Epithelial cell of esophagus (primary cell): Measurements from ENCODE around the gene LRRC4C.

Experiments
- DNase-seq: peaks from one replicate; pipeline ENCODE4 v3.0.0; 2010; ENCODE audit warnings: low read depth
- H3K4me3 ChIP-seq: 2 replicates; pipeline ENCODE4 v1.5.1; 2011; ENCODE audit warnings: mild to moderate bottlenecking, low read length, control low read depth
- TF ChIP-seq, protein P1 (sequence below): IDR thresholded peaks from 2 replicates; pipeline ENCODE4 v1.5.1; 2011; ENCODE audit warnings: low read depth, mild to moderate bottlenecking, low read length, control low read depth, inconsistent platforms; ENCODE audit not compliant: insufficient read depth; ENCODE audit errors: missing control alignments

LRRC4C gene

DNA sequence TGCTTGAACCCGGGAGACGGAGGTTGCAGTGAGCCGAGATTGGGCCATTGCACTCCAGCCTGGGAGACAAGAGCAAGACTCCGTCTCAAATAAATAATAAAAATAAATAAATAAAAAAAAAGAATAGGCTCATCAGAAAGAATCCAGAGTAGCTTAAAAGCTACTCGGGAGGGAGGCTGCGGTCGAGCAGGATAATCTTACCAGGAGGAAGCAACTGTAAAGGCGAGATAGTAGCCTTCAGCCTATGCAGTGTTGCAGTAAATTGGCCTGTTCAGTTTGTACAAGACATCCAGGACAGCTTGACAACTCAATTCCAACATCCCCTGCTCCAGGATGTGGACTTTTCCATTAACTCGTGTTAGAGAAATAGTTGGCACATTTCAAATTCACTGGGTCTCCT lies 1164.7 kb downstream of the LRRC4C start:
- DNase-seq: no peak
- no peak overlapping the region for H3K4me3 ChIP-seq
- TF ChIP-seq, protein P1, sequence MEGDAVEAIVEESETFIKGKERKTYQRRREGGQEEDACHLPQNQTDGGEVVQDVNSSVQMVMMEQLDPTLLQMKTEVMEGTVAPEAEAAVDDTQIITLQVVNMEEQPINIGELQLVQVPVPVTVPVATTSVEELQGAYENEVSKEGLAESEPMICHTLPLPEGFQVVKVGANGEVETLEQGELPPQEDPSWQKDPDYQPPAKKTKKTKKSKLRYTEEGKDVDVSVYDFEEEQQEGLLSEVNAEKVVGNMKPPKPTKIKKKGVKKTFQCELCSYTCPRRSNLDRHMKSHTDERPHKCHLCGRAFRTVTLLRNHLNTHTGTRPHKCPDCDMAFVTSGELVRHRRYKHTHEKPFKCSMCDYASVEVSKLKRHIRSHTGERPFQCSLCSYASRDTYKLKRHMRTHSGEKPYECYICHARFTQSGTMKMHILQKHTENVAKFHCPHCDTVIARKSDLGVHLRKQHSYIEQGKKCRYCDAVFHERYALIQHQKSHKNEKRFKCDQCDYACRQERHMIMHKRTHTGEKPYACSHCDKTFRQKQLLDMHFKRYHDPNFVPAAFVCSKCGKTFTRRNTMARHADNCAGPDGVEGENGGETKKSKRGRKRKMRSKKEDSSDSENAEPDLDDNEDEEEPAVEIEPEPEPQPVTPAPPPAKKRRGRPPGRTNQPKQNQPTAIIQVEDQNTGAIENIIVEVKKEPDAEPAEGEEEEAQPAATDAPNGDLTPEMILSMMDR: no peak

DNA sequence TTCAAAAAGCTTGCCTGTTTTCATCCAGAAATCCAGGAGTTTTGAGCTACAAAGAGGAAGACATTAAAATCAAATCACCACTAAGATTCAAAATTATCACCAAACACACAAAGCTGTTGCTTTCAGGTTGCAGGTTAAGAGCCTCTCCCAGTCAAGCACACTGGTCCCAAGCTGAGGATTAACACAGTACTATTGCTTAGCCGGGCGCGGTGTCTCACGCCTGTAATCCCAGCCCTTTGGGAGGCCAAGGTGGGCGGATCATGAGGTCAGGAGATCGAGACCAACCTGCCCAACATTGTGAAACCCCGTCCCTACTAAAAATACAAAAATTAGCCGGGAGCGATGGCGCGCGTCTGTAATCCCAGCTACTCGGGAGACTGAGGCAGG lies 1165.1 kb downstream of the LRRC4C start:
- DNase-seq: no peak
- H3K4me3 ChIP-seq: no peak overlapping the region
- TF ChIP-seq, protein P1: no peak

DNA sequence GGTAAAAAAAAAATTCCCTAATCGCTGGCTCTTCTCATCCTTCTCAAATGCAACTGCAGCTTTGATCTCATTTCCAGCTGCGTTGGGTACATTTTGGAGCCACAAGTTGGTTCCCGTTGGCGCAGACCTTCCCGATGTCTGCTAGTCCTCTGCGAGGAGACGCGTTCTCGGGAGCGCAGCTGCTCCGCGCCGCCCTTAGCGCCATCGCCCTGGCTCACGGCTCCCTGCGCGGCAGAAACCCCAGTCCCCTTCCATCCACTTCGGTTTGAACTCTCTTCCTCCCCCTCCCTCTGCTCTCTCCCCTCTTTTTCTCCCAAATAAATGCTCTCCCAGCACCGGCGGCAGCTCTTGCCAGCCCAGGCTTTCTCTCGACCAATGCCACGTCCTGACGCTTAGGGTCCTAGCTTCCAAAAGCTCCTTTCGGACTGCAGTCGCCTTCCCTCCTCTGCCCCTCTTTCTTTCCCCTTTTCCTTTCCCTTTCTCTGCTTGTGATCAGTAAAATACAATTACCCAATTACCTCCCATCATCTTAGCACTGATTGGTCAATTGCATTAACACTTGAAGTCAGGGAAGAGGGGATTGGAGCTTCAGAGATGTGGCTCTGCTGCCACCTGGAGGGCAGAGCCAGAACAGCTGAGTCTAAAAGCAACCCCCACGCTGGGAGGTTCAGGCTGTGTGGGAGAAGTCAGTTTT lies 1165.7 kb downstream of the LRRC4C start:
- peak; percentile 84 for DNase-seq
- H3K4me3 ChIP-seq: peak overlapping the region; percentile 65
- TF ChIP-seq, protein P1: peak; percentile 98

DNA sequence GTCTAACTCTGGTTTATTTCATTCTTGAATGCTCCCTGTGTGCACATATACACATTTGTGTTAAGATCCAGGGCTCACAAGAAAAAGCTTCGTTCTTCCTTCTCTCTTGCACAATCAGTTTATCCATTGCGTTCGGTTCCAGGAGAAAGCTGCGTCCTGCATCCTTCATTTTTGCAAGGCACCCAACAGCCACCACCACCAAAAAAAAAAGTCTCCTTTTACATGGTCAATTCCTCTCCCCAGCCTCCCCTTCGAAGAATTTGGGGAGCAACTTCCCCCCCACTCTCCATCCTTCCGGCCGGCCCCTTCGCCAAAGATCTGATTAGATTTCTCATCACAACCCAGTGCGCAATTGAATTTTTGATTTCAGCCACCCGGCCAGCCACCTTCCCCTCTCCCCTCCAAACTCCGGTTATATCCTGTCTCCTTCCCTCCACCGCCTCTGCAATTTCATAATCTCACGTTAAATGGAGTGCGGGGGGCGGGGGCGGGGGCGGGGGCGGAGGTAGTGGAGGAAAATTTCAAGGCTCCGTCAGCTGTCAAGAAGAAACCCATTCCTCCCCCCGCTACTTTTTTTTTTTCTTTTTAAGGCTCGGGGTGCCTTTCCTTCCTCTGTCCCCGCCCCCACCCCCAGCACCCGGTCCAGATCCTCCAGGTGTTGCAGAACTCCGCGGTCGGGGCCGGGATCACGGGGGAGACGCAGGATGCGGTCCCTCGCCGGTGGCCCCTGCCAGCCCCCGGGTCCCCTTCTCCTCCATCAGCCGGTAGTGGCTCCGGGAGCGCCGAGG lies 1166.5 kb downstream of the LRRC4C start:
- DNase-seq: no peak
- TF ChIP-seq, protein P1: no peak
- H3K4me3 ChIP-seq: peak overlapping the region; percentile 65

DNA sequence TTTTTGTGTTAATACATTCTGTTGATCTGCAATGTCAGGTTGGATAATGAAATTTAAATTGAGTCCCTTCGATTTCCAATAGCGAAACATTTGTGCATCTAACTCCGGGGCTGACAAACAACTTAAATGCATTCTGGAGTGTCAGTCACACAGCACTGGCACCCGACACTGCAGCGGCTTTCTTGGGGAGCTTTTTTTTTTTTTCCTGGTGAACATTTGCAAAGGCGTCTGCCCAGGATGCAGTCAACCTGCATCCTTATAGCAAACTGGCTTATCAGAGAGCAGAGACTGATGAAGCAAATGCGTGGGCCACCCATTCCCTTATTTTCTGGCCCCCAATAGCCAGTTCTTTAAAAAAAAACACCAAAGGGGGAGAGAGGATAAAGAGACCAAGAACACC lies 1167.7 kb downstream of the LRRC4C start:
- no peak overlapping the region for H3K4me3 ChIP-seq
- DNase-seq: no peak
- TF ChIP-seq, protein P1: no peak

DNA sequence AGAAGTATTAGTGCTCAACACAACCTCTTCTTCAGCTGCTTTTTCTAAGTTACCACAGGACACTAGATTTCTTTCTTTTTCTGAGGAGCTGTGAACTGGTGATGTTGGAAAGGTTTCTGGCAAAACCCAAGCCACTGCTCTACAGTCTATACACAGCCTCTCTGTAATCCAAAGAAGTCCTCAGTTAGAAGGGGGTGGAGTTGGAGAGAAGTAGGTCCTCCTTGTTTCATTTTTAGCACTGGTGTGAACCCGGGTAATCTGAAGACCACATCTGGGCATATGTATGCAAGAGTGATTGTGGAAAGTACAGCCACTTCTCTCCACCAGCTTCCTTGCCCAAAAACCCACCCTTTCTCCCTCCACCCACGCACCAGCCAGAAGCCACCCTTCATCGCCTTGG lies 1168.1 kb downstream of the LRRC4C start:
- no peak for DNase-seq
- no peak overlapping the region for H3K4me3 ChIP-seq
- TF ChIP-seq, protein P1: no peak
